ENCODE measurements around the gene OR51A7. TPM values are rescaled to one million over a fixed set of nuclear protein-coding genes. Genes with fewer than 3 reads are reported as not detected.

Gene OR51A7
- total RNA-seq, 1 experiment from 2014 or later: not detected

DNA sequence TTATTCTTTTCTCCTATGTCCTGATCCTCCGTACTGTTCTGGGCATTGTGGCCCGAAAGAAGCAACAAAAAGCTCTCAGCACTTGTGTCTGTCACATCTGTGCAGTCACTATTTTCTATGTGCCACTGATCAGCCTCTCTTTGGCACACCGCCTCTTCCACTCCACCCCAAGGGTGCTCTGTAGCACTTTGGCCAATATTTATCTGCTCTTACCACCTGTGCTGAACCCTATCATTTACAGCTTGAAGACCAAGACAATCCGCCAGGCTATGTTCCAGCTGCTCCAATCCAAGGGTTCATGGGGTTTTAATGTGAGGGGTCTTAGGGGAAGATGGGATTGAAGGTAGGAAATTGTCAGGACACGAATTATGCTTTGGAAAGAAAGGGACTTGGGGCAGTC, 21.0 kb upstream of the OR51A7 start:
- Histone ChIP-seq H3K27me3 (ENCODE audit: insufficient read depth, low read length) (peaks cover 15% of the 10 kb centered on the region), H4K20me1 (ENCODE audit: insufficient read depth) (no peaks in the 10 kb centered on the region), H3K27ac (ENCODE audit: low read depth, low read length) (no peak overlapping the region), H3K4me3 (replicated peaks in 1 of 2; ENCODE audit: low read depth in 1 of 2, low read length in 2 of 2) (no peak overlapping the region), H3K9ac (ENCODE audit: low read length) (no peak overlapping the region), H3K4me2 (ENCODE audit: low read length) (no peak overlapping the region), H3K9me3 (ENCODE audit: control insufficient read depth in 1 of 2, insufficient read depth in 1 of 2, low read depth in 1 of 2, low read length in 2 of 2) (no peaks in the 10 kb centered on the region), H2AFZ (ENCODE audit: low read depth, low read length, poor library complexity, severe bottlenecking) (no peak overlapping the region), H3K36me3 (ENCODE audit: control insufficient read depth in 1 of 2, insufficient read depth in 2 of 2, low read length in 2 of 2) (no peaks in the 10 kb centered on the region), H3K9me2 (ENCODE audit: insufficient read depth) (no peaks in the 10 kb centered on the region), H3K4me1 (ENCODE audit: control insufficient read depth in 1 of 2, insufficient read depth in 2 of 2, low read length in 2 of 2) (no peaks in the 10 kb centered on the region), H3K79me2 (ENCODE audit: insufficient read depth, low read length) (no peaks in the 10 kb centered on the region)
- intact Hi-C loops (cut with micrococcal nuclease): no loop called here
- ATAC-seq (no peak), DNase-seq (ENCODE audit: low read depth, low spot score) (no peak)
- ChIA-PET POLR2A (no interaction called here), RAD21 (ENCODE audit: low non-redundant PET in 1 of 2, low total read pairs in 2 of 2, uncharacterized antibody in 2 of 2, unreplicated experiment in 2 of 2) (no interaction called here), CTCF (no interaction called here)
- TF ChIP-seq POLR2A (IDR thresholded peaks at IDR 0.05; ENCODE audit: borderline replicate concordance, extremely low read depth, insufficient read depth, insufficient read length) (no peak), ELF1 (IDR thresholded peaks at IDR 0.05; ENCODE audit: borderline replicate concordance, low read depth) (no peak), CEBPB (IDR thresholded peaks at IDR 0.05; ENCODE audit: low read depth) (no peak), SP1 (IDR thresholded peaks at IDR 0.05; ENCODE audit: low read depth) (no peak), EGR1 (IDR thresholded peaks at IDR 0.05; ENCODE audit: low read depth) (no peak)
- BruUV-seq (replicated peaks): no TSS peak

GRCh38 chr11:4884361-4884760, 19.2 kb upstream of the OR51A7 start:
- ATAC-seq: no peak
- H3K27ac ChIP-seq (ENCODE audit: low read depth, low read length): no peak overlapping the region
- peaks cover 15% of the 10 kb centered on the region for H3K27me3 ChIP-seq (ENCODE audit: insufficient read depth, low read length)
- no peak overlapping the region for H3K4me2 ChIP-seq (ENCODE audit: low read length)
- no peaks in the 10 kb centered on the region for H3K4me1 ChIP-seq (ENCODE audit: control insufficient read depth in 1 of 2, insufficient read depth in 2 of 2, low read length in 2 of 2)
- no peaks in the 10 kb centered on the region for H3K36me3 ChIP-seq (ENCODE audit: control insufficient read depth in 1 of 2, insufficient read depth in 2 of 2, low read length in 2 of 2)
- no peak overlapping the region for H2AFZ ChIP-seq (ENCODE audit: low read depth, low read length, poor library complexity, severe bottlenecking)
- no peak overlapping the region for H3K4me3 ChIP-seq (replicated peaks in 1 of 2; ENCODE audit: low read depth in 1 of 2, low read length in 2 of 2)
- ChIA-PET CTCF (no interaction called here), POLR2A (no interaction called here), RAD21 (ENCODE audit: low non-redundant PET in 1 of 2, low total read pairs in 2 of 2, uncharacterized antibody in 2 of 2, unreplicated experiment in 2 of 2) (no interaction called here)
- H3K9me2 ChIP-seq (ENCODE audit: insufficient read depth): no peaks in the 10 kb centered on the region
- no peak overlapping the region for H3K9ac ChIP-seq (ENCODE audit: low read length)
- no peak for DNase-seq (ENCODE audit: low read depth, low spot score)
- no peaks in the 10 kb centered on the region for H4K20me1 ChIP-seq (ENCODE audit: insufficient read depth)
- intact Hi-C loops (cut with micrococcal nuclease): no loop called here
- no peaks in the 10 kb centered on the region for H3K79me2 ChIP-seq (ENCODE audit: insufficient read depth, low read length)
- BruUV-seq (replicated peaks): no TSS peak
- H3K9me3 ChIP-seq (ENCODE audit: control insufficient read depth in 1 of 2, insufficient read depth in 1 of 2, low read depth in 1 of 2, low read length in 2 of 2): no peaks in the 10 kb centered on the region
- TF ChIP-seq ATF3 (IDR thresholded peaks at IDR 0.05) (no peak), JUND (IDR thresholded peaks at IDR 0.05) (no peak), FOSL1 (IDR thresholded peaks at IDR 0.05; ENCODE audit: low read depth) (no peak), POLR2AphosphoS5 (IDR thresholded peaks at IDR 0.05; ENCODE audit: low read depth, low read length) (no peak), SRF (IDR thresholded peaks at IDR 0.05; ENCODE audit: low read depth) (no peak), SIN3A (IDR thresholded peaks at IDR 0.05; ENCODE audit: low read depth) (no peak), EZH2 (IDR thresholded peaks at IDR 0.05) (no peak), ZNF274 (IDR thresholded peaks at IDR 0.05; ENCODE audit: low read depth, low read length) (no peak), TCF7L2 (IDR thresholded peaks at IDR 0.05; ENCODE audit: borderline replicate concordance, extremely low read depth, insufficient read depth, insufficient read length) (no peak), CEBPB (IDR thresholded peaks at IDR 0.05; ENCODE audit: low read depth) (no peak), ZBTB33 (IDR thresholded peaks at IDR 0.05; ENCODE audit: extremely low read depth, insufficient replicate concordance, low read length) (no peak), CBX3 (IDR thresholded peaks at IDR 0.05; ENCODE audit: low read depth) (no peak), ZFX (IDR thresholded peaks at IDR 0.05) (no peak)
- TF ChIP-seq, protein P1, sequence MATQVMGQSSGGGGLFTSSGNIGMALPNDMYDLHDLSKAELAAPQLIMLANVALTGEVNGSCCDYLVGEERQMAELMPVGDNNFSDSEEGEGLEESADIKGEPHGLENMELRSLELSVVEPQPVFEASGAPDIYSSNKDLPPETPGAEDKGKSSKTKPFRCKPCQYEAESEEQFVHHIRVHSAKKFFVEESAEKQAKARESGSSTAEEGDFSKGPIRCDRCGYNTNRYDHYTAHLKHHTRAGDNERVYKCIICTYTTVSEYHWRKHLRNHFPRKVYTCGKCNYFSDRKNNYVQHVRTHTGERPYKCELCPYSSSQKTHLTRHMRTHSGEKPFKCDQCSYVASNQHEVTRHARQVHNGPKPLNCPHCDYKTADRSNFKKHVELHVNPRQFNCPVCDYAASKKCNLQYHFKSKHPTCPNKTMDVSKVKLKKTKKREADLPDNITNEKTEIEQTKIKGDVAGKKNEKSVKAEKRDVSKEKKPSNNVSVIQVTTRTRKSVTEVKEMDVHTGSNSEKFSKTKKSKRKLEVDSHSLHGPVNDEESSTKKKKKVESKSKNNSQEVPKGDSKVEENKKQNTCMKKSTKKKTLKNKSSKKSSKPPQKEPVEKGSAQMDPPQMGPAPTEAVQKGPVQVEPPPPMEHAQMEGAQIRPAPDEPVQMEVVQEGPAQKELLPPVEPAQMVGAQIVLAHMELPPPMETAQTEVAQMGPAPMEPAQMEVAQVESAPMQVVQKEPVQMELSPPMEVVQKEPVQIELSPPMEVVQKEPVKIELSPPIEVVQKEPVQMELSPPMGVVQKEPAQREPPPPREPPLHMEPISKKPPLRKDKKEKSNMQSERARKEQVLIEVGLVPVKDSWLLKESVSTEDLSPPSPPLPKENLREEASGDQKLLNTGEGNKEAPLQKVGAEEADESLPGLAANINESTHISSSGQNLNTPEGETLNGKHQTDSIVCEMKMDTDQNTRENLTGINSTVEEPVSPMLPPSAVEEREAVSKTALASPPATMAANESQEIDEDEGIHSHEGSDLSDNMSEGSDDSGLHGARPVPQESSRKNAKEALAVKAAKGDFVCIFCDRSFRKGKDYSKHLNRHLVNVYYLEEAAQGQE (IDR thresholded peaks at IDR 0.05; ENCODE audit: low read depth): no peak
- TF ChIP-seq, protein P2, sequence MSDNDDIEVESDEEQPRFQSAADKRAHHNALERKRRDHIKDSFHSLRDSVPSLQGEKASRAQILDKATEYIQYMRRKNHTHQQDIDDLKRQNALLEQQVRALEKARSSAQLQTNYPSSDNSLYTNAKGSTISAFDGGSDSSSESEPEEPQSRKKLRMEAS (IDR thresholded peaks at IDR 0.05): no peak
